Measurements from ENCODE around the gene MAGEC3.
"Not testable (repeated sequence)": the region's sequence is repeated elsewhere in the genome, so short reads cannot be mapped to it uniquely, and the experiment has no call there.

MAGEC3 gene

DNA sequence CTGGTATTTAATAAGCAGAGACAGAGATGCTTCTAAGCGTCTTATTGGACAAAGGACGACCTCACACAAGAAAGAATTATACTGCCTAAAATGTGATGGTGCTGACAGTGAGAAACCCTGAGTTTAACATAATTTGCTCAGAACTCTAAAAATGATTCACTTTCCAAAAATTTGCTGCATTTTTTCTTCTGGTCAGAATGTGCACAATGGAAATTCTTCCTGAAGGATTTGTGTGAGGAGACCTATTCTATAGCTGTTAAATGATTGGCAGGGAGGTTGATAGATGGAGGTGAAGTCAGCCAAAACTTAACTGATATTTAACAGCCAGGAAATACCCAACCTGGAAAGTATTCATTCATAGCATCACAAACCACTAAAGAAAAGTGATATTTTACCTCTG is 1.7 kb downstream of the MAGEC3 start:
- POLR2A ChIA-PET, result no interaction called here
- CTCF ChIA-PET, result no interaction called here
- no peak for DNase-seq (ENCODE audit: low read depth, low spot score)

DNA sequence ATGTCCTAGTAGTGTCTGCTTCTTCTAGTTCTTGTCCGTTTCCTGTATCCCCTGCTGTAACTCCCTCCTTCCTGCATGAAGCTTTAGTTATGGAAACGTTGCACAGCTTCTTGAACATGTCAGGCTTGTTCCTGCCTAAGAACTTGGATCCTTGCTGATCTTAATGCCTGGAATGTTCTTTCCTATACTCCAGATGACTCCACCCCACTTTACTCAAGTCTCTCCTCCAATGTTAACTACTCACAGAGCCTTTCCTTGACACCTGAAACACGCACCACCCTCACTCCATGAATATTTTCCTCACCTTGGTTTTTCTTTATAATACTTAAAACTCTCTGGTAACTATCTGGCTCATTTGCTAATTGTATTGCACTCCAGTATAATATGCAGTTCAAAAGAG is 19.4 kb downstream of the MAGEC3 start:
- CTCF ChIA-PET, result no interaction called here
- TF ChIP-seq, protein P1, sequence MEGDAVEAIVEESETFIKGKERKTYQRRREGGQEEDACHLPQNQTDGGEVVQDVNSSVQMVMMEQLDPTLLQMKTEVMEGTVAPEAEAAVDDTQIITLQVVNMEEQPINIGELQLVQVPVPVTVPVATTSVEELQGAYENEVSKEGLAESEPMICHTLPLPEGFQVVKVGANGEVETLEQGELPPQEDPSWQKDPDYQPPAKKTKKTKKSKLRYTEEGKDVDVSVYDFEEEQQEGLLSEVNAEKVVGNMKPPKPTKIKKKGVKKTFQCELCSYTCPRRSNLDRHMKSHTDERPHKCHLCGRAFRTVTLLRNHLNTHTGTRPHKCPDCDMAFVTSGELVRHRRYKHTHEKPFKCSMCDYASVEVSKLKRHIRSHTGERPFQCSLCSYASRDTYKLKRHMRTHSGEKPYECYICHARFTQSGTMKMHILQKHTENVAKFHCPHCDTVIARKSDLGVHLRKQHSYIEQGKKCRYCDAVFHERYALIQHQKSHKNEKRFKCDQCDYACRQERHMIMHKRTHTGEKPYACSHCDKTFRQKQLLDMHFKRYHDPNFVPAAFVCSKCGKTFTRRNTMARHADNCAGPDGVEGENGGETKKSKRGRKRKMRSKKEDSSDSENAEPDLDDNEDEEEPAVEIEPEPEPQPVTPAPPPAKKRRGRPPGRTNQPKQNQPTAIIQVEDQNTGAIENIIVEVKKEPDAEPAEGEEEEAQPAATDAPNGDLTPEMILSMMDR (IDR thresholded peaks at IDR 0.05; ENCODE audit: insufficient read depth, low read length, missing control alignments), result no peak

More for the DNA sequence above, 1.7 kb downstream of the MAGEC3 start:
- TF ChIP-seq, protein P1 (IDR thresholded peaks at IDR 0.05; ENCODE audit: insufficient read depth, low read length, missing control alignments), result no peak
- H3K4me3 ChIP-seq (ENCODE audit: low read depth, low read length), result no peak overlapping the region

DNA sequence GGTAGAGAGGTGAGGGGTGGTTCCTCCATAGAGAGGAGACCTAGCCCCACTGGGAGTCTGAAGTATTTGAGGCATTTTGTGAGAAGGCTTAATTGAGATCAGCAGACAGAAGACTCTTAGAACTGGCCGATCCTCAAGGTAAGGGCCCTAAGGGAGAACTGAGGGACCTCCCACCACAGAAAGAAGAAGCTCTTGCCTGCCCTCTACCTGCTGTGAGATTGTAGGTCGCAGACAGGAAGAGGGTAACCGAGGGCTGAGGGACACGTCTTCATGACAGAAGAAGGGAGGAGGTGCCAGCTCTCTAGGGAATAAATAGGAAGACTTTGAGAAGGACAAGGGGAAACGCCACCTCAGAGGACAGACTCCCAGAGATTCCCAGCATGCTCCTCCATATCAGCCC is 41.5 kb downstream of the MAGEC3 start:
- DNase-seq (ENCODE audit: low read depth, low spot score), result no peak
- TF ChIP-seq, protein P1 (IDR thresholded peaks at IDR 0.05; ENCODE audit: insufficient read depth, low read length, missing control alignments), result no peak
- H3K4me3 ChIP-seq (ENCODE audit: low read depth, low read length), result no peak overlapping the region
- CTCF ChIA-PET, result no interaction called here
- POLR2A ChIA-PET, result no interaction called here

More for the DNA sequence above, 19.4 kb downstream of the MAGEC3 start:
- H3K4me3 ChIP-seq (ENCODE audit: low read depth, low read length), result no peak overlapping the region
- no peak for DNase-seq (ENCODE audit: low read depth, low spot score)
- POLR2A ChIA-PET, result no interaction called here

DNA sequence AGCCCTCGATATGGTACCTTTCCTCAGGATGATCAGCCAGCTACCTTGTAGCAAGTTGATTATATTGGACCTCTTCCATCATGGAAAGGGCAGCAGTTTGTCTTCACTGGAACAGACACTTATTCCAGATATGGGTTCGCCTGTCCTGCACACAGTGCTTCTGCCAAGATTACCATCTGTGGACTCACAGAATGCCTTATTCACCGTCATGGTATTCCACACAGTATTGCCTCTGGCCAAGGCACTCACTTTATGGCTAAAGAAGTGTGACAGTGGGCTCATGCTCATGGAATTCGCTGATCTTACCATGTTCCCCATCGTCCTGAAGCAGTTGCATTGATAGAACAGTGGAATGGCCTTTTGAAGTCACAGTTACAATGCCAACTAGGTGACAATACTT is 50.7 kb downstream of the MAGEC3 start:
- POLR2A ChIA-PET; DNase-seq (ENCODE audit: low read depth, low spot score); CTCF ChIA-PET: not testable (repeated sequence)

DNA sequence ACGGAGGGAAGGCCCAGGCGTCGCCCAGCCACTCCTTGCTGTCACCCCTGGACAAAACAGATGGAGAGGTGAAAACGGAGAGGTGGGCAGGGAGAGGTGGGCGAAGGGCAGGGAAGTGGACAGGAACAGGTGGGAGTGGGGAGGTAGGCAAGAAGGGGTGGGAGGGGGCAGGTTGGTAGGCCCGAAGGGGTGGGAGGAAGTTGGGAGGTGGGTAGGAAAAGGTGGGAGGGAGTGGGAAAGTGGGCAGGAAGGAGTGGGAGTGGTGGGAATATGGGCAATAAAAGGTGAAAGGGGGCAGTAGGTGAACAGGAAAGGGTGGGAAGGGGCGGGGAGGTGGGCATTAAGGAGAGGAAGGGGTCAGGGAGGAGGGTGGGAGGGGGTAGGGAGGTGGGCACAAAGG is 56.6 kb downstream of the MAGEC3 start:
- DNase-seq (ENCODE audit: low read depth, low spot score), result no peak
- ChIA-PET CTCF (no interaction called here), POLR2A (no interaction called here)
- TF ChIP-seq, protein P1 (IDR thresholded peaks at IDR 0.05; ENCODE audit: insufficient read depth, low read length, missing control alignments), result no peak
- H3K4me3 ChIP-seq (ENCODE audit: low read depth, low read length), result no peak overlapping the region

More for the DNA sequence above, 50.7 kb downstream of the MAGEC3 start:
- H3K4me3 ChIP-seq (ENCODE audit: low read depth, low read length), result not testable (repeated sequence)

DNA sequence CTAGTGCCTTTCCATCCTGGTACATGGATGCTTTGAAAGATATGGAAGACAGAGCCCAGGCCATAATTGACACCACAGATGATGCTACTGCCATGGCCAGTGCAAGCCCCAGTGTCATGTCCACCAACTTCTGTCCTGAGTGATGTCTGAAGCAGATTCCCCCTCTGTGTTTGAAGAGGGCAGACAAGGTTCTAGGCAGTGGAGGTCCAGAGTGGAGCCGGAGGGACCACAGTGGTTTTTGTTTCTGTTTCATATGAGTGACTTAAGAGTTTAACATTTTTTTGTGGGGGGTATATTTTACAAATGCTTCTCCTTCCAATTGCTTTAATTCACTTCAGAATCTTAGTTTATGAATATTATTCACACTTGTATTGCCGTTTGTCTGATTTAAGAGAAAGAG is 59.6 kb downstream of the MAGEC3 start:
- no peak overlapping the region for H3K4me3 ChIP-seq (ENCODE audit: low read depth, low read length)
- POLR2A ChIA-PET, result no interaction called here
- TF ChIP-seq, protein P1 (IDR thresholded peaks at IDR 0.05; ENCODE audit: insufficient read depth, low read length, missing control alignments), result no peak
- CTCF ChIA-PET, result no interaction called here
- DNase-seq (ENCODE audit: low read depth, low spot score), result no peak

DNA sequence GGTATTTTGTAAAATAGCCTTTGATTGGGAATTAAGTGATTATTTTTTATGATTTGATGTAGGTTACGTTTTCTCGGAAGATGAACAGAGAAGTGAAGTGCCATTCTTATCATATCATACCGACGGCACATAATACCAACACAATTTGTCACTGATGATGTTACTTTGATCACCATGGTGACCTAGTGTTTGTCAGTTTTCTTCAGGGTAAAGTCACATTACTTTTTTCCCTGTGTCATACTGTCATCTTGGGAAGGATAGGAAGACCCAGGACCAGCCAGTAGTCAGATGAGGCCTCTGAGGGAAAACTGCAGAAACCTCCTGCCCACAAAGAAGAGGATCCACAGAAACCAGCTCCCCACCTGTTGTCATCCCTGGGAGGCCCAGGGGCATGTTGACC is 64.2 kb downstream of the MAGEC3 start:
- TF ChIP-seq, protein P1 (IDR thresholded peaks at IDR 0.05; ENCODE audit: insufficient read depth, low read length, missing control alignments), result no peak
- ChIA-PET CTCF (no interaction called here), POLR2A (no interaction called here)
- no peak overlapping the region for H3K4me3 ChIP-seq (ENCODE audit: low read depth, low read length)
- DNase-seq (ENCODE audit: low read depth, low spot score), result no peak
